Measurements from ENCODE around the gene ITM2B.
"Not testable (repeated sequence)": the region's sequence is repeated elsewhere in the genome, so short reads cannot be mapped to it uniquely, and the experiment has no call there.

The ITM2B gene

DNA sequence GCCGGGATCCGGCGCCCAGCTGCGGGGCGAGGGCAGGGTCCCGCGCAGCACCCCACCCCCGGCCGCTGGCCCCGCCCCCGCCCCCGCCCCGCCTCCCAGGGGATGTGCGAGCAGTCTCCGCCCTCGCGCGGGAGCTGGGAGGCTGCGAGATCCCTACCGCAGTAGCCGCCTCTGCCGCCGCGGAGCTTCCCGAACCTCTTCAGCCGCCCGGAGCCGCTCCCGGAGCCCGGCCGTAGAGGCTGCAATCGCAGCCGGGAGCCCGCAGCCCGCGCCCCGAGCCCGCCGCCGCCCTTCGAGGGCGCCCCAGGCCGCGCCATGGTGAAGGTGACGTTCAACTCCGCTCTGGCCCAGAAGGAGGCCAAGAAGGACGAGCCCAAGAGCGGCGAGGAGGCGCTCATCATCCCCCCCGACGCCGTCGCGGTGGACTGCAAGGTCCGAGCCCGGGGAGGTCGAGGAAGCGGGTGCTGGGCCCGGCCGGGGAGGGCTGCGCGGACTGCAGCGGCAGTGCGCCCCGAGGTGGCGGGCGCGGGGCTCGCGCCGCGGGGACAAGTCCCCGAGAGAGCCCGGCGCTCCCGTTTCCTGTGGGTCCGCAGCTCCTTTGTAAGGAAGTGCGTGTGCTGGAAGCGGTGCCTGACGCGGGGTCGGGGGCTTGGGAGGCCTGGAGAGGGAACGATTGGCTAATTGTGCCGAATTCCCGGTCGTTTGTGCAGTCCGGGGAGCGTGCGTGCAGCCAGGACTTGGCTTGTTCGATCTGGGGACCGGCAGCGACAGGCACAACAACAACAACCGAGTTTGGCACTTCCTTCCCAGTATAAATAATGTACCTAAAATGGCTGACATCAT is at the start of gene ITM2B:
TSS of gene ITM2B (plus strand) at position 161 of the 843 bp plus-strand sequence. CDS start at position 316, 155 bp downstream.
- peak in 54 of 56 donors; percentile 19 to 85 (median 67) for DNase-seq

DNA sequence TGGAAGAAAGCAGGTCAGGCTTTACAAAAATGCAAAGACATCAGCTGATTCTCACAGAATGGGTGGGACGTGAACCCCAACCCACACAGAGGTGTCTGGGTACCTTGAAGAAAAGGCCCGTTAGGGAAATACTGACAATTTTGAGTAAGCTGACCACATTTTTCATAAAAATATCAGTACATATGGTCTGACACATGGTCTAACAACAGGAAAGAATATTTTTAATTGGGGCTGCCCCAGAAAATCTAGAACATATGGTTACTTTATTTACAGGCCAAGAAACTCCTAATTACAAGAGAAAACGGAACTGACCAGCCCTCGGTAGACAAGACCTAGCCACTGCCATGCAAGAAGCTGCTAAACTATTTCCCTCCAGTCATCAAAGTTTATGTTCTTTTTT is 48.7 kb upstream of the ITM2B start:
- DNase-seq: no peak

DNA sequence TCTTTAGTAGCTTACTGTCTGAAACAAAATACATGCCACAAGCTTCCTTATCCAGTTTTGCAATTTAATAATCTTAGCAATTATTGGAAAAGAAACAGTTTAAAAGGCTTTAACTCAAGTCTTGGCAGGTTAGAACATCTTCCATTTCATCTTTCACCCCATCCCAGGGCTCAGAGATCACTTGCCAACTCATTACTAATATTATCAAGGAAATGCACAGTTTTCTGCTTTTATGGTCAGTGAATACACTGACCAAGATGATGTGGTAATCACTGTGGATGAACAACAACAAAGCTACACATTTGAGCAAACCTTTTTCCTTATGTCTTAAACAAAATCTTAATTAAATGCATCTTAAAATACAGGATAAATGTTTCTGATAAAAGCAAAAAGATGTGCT is 48.0 kb upstream of the ITM2B start:
- DNase-seq: no peak

DNA sequence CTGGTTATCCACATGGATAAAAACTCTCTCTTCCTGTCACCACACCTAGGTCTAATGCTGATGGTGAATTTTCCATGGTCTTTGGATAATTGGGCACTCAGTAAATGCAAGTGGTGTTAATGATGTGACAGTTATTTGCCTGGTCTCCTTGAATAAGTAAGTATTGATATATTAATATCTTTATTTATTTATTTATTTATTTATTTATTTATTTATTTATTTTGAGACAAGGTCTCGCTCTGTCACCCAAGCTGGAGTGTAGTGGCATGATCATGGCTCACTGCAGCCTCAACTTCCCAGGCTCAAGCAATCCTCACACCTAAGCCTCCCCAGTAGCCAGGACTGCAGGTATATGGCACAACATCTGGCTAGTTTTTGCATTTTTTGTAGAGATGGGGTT is 46.3 kb upstream of the ITM2B start:
- DNase-seq: no peak

DNA sequence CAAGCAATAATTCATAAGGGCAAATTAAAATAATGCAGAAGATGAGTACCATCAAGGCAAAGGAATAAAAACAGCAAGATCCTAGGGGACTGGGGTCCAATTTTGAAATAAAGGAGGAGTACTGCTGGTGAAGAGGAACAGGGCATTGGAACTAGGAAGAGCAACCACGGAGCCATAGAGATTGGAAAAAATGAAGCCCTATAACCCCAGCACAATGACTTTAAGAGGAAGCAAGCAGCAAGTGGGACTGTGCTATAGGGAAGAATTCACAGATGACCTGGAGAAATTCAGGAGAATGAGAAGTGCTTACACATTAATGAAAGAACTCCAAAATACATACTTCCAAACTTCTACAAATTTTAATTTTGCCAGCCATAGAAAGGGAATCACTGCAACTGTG is 44.9 kb upstream of the ITM2B start:
- no peak for DNase-seq

DNA sequence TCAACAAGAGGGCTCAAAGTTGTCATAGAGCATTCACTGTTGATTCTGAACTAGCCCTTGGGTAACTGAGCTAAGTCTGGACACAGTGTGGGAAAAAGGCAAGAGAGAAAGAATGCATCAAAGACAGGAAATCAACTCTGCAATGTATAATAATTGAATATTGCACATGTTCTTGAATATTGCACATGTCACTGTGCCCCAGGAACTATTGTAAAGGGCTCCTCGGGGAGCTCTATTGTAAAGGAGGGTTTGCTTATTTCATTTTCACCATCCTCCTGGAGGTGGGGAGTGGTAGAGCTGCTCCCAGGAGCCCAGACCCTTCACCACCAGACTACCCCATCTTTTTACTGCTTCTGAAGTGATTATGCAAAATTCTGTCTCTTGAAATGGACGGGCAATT is 44.4 kb upstream of the ITM2B start:
- DNase-seq: no peak

DNA sequence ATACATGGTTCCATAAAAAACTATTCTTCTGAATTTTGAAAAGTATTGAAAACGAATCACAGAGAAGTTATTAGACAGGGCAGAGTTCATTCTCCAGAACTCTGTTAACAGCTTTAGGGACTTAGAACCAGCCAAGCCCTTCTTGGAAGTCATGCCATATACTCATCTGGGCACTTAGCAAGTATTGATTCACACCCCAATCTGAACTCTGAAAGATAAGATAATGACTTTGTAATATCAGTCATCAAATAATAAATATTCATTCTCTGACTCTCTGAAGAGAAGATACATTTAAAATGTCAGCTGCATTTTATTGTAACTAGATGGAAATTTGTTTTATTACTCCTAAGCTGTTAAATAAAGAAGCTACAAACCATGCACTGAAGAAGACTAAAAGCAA is 43.8 kb upstream of the ITM2B start:
- no peak for DNase-seq

DNA sequence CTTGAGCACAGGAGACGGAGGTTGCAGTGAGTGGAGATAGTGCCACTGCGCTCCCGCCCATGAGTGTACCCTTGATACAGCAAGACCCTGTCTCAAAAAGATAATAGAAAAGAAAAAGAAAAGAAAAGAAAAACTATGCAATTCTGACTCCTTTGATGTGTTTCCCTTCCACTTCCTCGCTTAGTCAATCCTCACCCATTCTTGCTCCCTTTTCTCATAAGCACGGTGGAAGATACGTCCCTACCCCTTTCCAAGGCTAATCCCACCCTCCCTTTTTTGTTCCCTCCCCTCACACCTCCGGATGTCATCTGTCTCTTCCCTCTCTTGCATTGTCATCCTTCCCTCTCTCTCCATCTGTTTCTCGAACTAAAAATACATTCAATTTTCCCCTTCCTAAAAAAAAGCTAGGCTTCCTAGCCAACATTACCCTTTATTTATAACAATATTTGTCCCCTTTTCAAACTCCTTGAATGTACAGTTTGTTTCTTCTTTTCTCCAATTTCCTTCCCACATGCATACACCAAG is 40.5 kb upstream of the ITM2B start:
- DNase-seq: peak in 1 of 56 donors; percentile 4

DNA sequence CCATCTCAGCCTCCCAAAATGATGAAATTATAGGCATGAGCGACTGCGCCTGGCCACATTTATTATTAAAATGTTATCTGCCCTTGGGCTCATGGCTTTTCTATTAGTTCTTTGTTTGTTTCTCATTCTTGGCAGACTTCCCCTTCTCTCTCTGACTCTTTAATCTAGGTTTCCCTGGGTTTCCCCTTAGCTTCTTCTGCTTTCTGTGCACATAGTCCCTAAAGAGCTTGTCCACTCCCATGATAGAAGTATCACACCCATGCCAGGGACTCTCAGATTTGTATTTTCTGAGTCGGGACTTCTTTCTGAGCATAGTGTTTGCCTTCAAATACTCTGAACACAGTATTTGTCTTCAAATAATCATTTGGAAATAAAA is 38.6 kb upstream of the ITM2B start:
- DNase-seq: no peak

DNA sequence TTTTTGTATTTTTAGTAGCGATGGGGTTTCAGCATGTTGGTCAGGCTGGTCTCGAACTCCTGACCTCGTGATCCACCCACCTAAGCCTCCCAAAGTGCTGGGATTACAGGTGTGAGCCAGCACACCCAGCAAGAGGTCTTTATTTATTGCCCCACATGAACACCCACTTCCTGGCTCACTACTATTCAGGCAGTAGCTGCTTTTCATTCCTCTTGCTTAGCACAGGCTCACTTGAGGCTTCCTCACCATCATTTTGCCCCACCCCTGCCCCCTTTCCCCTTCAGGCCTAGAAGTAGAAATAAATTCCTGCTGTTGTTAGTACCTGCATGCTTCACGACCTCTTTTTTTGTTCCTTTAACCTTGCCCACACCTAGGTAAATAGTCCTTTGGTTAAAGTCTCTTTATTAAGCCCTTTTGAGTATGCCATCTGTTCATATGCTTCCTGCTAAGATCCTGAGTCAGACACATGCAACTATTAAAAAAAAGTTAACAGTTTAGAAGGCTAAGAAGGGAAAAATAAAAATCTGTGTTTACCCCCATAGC is 33.5 kb upstream of the ITM2B start:
- DNase-seq: no peak

DNA sequence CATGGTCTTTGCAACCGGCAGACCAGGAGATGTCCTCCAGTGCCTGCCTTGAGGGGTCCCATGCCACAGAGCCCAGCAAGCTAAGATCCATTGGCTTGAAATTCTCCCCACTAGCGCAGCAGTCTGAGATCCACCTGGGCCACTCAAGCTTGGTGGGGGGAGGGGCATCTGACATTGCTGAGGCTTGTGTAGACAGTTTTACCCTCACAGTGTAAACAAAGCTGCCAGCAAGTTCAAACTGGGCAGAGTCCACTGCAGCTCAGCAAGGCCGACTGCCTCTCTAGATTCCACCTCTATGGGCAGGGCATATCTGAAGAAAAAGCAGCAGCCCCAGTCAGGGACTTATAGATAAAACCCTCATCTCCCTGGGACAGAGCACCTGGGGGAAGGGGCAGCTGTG is 32.0 kb upstream of the ITM2B start:
- DNase-seq: no peak

DNA sequence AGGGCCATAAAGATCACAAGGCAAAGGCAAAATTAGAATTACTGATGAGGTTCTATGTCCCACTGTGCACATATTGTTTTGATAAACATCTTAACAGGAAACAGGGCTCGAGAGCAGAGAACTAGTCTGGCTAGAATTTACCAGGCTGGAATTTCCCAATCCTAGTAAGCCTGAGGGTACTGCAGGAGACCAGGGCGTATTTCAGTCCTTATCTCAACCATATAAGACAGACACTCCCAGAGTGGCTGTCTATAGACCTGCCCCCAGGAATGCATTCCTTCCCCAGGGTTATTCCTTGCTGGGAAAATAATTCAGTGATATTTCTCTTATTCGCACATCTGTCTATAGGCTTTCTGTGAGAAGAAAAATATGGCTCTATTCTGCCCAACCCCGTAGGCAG is 25.8 kb upstream of the ITM2B start:
- not testable (repeated sequence) for DNase-seq

DNA sequence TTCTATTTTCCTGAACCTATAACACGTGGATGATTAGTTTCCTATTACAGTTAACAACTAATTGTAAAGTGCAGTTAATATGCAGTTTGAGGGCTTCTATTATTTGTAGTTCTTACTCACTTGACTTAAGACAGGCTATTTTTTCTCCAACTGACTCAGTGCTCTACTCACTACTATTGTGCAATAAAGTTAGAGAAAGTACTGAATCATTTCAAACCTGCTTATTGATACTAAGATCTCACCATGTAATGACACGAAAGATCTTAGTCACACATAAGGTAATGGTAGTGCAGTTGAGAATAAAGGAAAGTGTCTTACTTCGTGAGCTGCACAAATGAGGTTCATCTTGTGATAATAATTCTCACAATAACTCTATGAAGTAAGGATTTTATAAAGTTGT is 22.8 kb upstream of the ITM2B start:
- no peak for DNase-seq

DNA sequence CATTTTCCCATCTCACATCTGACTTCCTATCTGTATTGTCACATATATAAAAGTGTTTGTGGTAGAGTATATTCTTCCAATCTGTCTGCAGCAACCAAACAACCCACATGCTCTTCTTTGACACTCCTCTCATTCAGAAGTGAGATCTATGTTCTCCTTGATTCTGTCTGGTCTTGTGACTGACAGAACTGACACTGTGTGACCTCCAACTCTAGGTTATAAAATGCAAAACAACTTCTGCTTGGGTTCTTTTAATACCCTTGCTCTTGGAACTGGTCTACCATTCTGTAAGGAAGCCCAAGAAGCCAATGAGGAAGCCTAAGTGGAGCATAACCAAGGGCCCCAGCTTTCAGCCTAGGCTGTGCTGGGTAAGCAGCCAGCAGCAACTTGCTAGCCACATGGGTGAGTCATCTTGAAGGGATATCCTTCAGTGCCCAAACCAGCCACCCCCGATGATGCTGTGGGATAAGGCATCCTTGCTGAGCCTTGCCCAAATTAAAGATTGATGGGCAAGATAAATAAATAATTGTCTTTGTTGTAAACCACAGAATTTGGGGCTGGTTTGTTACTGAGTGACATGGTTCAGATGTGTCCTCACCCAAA is 18.4 kb upstream of the ITM2B start:
- no peak for DNase-seq

DNA sequence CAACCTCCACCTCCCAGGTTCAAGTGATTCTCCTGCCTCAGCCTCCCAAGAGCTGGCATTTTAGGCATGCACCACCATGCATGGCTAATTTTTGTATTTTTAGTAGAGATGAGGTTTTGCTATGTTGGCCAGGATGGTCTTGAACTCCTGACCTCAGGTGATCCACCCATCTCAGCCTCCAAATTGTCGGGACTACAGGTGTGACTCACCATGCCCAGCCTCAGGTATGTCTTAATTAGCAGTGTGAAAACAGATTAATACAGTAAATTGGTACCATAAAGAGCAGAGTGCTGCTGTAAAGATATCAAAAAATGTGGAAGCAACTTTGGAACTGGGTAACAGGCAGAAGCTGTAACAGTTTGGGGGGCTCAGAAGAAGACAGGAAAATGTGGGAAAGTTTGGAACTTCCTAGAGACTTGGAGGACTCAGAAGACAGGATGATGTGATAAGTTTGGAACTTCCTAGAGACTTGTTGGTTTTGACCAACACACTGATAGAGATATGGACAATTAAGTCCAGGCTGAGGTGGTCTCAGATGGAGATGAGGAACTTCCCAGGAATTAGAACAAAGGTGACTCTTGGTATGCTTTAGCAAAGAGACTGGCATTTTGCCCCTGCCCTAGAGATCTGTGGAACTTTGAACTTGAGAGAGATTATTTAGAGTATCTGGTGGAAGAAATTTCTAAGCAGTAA is 17.3 kb upstream of the ITM2B start:
- DNase-seq: not testable (repeated sequence)

DNA sequence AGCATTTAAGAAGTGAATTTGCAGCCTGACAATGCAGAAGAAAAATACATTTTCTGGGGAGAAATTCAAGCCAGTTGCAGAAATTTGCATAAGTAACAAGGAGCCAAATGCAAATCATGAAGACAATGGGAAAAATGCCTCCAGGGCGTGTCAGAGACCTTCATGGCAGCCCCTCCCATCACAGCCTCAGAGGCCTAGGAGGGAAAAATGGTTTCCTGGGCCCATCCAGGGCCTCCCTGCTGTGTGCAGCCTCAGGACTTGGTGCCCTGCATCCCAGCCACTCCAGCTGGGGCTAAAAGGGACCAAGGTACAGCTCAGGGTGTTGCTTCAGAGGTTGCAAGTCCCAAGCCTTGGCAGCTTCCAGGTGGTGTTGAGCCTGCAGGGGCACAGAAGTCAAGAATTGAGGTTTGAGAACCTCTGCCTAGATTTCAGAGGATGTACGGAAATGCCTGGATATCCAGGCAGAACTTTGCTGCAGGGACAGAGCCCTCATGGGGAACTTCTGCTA is 16.7 kb upstream of the ITM2B start:
- no peak for DNase-seq

DNA sequence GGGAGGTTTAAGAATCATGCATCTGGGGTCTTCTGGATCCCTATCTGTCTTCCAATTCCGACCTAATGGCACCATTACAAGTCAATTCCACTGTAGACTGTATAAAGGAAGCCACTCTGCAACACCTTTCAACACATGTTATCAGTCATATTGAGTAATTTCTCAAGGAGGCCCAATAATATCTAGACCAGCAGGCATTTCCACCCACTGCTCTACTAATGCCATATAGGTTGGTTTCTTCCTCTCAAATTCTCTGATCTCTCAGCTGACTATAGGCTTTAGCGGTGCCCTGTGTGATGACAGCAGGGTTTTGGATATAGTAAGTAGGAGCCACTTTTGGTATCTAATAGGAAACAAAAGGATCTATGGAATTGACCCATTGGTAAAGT is 12.4 kb upstream of the ITM2B start:
- DNase-seq: no peak

DNA sequence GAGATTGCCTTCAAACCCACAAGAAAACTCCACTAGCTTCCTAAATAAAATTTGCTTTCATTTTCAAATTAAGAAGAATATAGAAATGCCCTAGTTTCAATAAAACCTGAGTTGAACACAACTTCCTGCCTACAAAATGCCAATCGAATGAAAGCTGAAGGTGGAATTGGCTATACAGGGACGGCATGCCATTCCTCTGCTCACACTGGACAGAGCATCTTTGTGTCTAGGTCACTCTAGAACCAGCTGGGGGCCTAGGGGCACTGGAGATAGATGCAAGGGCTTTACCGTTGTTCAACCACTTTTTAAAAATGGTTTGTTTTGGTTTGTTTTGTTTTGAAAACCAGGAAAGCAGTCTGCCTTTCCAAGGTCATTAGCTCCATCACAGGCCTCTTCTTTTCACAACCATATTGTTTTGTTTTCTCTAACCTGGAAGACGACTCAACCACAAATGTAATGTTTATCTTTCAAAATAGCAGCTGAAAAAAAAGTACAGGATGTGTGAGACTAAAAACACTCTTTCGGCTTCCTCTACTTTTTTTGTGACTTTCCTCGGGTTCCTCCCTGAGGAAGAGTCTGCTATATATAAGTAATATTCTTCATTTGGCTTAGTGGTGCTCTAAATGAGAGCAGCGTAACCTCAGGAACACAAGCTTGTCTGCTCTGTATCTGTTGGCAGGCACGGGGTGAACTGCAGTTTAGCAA is 11.9 kb upstream of the ITM2B start:
- no peak for DNase-seq

DNA sequence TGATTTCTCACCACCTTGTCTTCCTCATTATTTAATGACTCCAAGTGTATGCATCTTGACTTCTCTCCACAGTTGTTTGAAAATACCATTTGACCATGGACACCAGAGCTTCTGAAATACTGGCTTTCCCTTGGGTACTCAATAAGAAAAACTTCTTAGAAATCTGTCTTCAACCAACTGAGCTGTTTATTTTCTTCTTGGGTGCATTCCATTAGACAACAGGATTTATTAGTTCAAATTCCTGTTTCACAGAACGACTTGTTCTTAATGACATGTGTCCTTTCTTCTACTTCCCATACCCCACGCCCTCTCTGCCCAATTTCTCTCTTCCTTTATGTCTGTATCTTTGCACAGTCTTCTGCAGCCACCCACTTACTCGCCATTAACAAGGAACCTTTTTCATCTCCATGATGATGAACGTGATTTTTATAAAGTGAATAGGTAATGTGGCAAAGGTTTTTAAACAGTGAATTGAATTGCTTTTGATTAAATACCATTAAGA is 11.3 kb upstream of the ITM2B start:
- DNase-seq: no peak

DNA sequence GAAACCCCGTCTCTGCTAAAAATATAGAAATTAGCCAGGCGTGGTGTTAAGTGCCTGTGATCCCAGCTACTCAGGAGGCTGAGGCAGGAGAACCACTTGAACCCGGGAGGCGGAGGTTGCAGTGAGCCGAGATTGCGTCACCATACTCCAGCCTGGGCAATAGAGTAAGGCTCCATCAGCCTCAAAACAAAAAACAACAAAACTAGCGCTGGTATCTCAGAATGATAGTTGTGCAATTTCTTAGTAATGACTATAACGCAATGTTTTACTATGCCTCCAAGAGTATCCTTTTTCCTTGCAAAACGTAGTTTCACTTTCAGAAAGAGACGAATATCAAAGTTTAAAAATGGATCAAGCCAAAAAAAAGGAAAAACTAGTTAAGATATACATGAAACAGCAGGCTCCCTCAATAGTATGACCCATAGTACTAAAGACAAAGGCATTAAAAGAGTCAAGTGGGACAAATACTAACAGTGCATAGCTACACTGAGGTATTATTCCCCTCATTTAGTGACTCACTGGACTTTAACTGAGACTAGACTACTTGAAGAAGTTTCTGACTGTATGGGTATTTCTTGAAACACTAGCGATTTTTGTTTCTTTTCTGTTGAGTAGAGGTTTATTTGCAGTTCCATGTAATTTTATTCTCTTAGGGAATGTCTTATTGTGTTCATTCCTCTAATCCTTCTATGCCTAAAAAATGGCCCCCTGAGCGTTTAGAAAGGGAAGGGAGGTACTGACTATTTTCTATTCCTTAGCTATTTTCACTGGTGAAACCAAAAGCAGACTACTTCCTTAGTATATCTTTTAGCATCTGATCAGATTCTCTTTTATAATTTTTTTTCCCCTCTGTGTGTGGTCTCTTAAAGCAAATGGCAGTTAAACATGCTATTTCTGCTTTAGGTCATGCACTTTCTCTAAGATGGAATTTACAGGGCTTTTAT is 10.4 kb upstream of the ITM2B start:
- no peak for DNase-seq
